ENCODE results near the gene CSMD2. TPM values are rescaled to one million over a fixed set of nuclear protein-coding genes. Genes with fewer than 3 reads are reported as not detected.

CSMD2 gene
- total RNA-seq, 1 donor from 2014 or later: 2.6 TPM

- Histone ChIP-seq H3K9me3 (ENCODE audit: low read depth) (no peaks in the 10 kb centered on the region), H3F3A (ENCODE audit: low read depth) (no peaks in the 10 kb centered on the region), H3K9ac (no peak overlapping the region), H3K4me2 (no peak overlapping the region), H3K4me3 (no peak overlapping the region), H4K20me1 (ENCODE audit: low read depth) (no peaks in the 10 kb centered on the region), H2AFZ (replicated peaks) (no peak overlapping the region), H3K36me3 (no peaks in the 10 kb centered on the region), H3K27me3 (no peaks in the 10 kb centered on the region), H3K4me1 (no peaks in the 10 kb centered on the region), H3K27ac (no peak overlapping the region), H3K79me2 (ENCODE audit: low read depth) (no peaks in the 10 kb centered on the region)
- H3K27ac Mint-ChIP-seq: no peak overlapping the region
- TF ChIP-seq EZH2phosphoT487 (IDR thresholded peaks at IDR 0.05): no peak
- DNase-seq (ENCODE audit: low spot score): no peak
- no peaks in the 10 kb centered on the region for H3K9me3 Mint-ChIP-seq
- no peak overlapping the region for H3K4me3 Mint-ChIP-seq
- peaks cover 8% of the 10 kb centered on the region for H3K27me3 Mint-ChIP-seq (ENCODE audit: insufficient read depth, low read depth)
- H3K4me1 Mint-ChIP-seq: no peaks in the 10 kb centered on the region
- H3K36me3 Mint-ChIP-seq: peaks cover 2% of the 10 kb centered on the region
Measured at GRCh38 chr1:33822396-33822795, 342.6 kb downstream of the CSMD2 start.

- peaks cover 8% of the 10 kb centered on the region for H3K27me3 Mint-ChIP-seq (ENCODE audit: insufficient read depth, low read depth)
- Histone ChIP-seq H3K4me3 (no peak overlapping the region), H2AFZ (replicated peaks) (no peak overlapping the region), H3K4me2 (no peak overlapping the region), H3K36me3 (no peaks in the 10 kb centered on the region), H4K20me1 (ENCODE audit: low read depth) (no peaks in the 10 kb centered on the region), H3K27me3 (no peaks in the 10 kb centered on the region), H3F3A (ENCODE audit: low read depth) (no peaks in the 10 kb centered on the region), H3K9ac (no peak overlapping the region), H3K27ac (no peak overlapping the region), H3K4me1 (no peaks in the 10 kb centered on the region), H3K79me2 (ENCODE audit: low read depth) (no peaks in the 10 kb centered on the region), H3K9me3 (ENCODE audit: low read depth) (no peaks in the 10 kb centered on the region)
- TF ChIP-seq CTCF (IDR thresholded peaks at IDR 0.05) (no peak), EZH2phosphoT487 (IDR thresholded peaks at IDR 0.05) (no peak)
- H3K4me1 Mint-ChIP-seq: no peaks in the 10 kb centered on the region
- no peaks in the 10 kb centered on the region for H3K9me3 Mint-ChIP-seq
- no peak overlapping the region for H3K4me3 Mint-ChIP-seq
- no peak overlapping the region for H3K27ac Mint-ChIP-seq
- DNase-seq (ENCODE audit: low spot score): no peak
- peaks cover 2% of the 10 kb centered on the region for H3K36me3 Mint-ChIP-seq
Measured at GRCh38 chr1:33821291-33821690, 343.7 kb downstream of the CSMD2 start.

GRCh38 chr1:33820804-33821203 lies 344.2 kb downstream of the CSMD2 start:
- Mint-ChIP-seq H3K9me3 (no peaks in the 10 kb centered on the region), H3K27me3 (ENCODE audit: insufficient read depth, low read depth) (peaks cover 5% of the 10 kb centered on the region), H3K4me1 (no peaks in the 10 kb centered on the region), H3K27ac (no peak overlapping the region), H3K4me3 (no peak overlapping the region), H3K36me3 (peaks cover 2% of the 10 kb centered on the region)
- no peak overlapping the region for H3K4me3 ChIP-seq
- no peak overlapping the region for H2AFZ ChIP-seq (replicated peaks)
- H3K4me2 ChIP-seq: no peak overlapping the region
- H3K9me3 ChIP-seq (ENCODE audit: low read depth): no peaks in the 10 kb centered on the region
- H3K36me3 ChIP-seq: no peaks in the 10 kb centered on the region
- H3K4me1 ChIP-seq: no peaks in the 10 kb centered on the region
- no peak for DNase-seq (ENCODE audit: low spot score)
- no peaks in the 10 kb centered on the region for H3F3A ChIP-seq (ENCODE audit: low read depth)
- no peaks in the 10 kb centered on the region for H3K79me2 ChIP-seq (ENCODE audit: low read depth)
- no peak overlapping the region for H3K9ac ChIP-seq
- H3K27me3 ChIP-seq: no peaks in the 10 kb centered on the region
- no peak overlapping the region for H3K27ac ChIP-seq
- H4K20me1 ChIP-seq (ENCODE audit: low read depth): no peaks in the 10 kb centered on the region
- TF ChIP-seq EZH2 (IDR thresholded peaks at IDR 0.05) (no peak), EZH2phosphoT487 (IDR thresholded peaks at IDR 0.05) (no peak), CTCF (IDR thresholded peaks at IDR 0.05) (no peak)

GRCh38 chr1:33819913-33820311 lies 345.1 kb downstream of the CSMD2 start:
- Mint-ChIP-seq H3K36me3 (no peaks in the 10 kb centered on the region), H3K4me3 (no peak overlapping the region), H3K27me3 (ENCODE audit: insufficient read depth, low read depth) (peaks cover 3% of the 10 kb centered on the region), H3K4me1 (no peaks in the 10 kb centered on the region), H3K27ac (no peak overlapping the region), H3K9me3 (no peaks in the 10 kb centered on the region)
- no peaks in the 10 kb centered on the region for H3K4me1 ChIP-seq
- no peak for TF ChIP-seq EZH2phosphoT487 (IDR thresholded peaks at IDR 0.05)
- TF ChIP-seq CTCF (IDR thresholded peaks at IDR 0.05): no peak
- DNase-seq (ENCODE audit: low spot score): no peak
- no peaks in the 10 kb centered on the region for H3F3A ChIP-seq (ENCODE audit: low read depth)
- no peak overlapping the region for H3K4me3 ChIP-seq
- H3K36me3 ChIP-seq: no peaks in the 10 kb centered on the region
- no peaks in the 10 kb centered on the region for H3K79me2 ChIP-seq (ENCODE audit: low read depth)
- no peaks in the 10 kb centered on the region for H3K9me3 ChIP-seq (ENCODE audit: low read depth)
- no peaks in the 10 kb centered on the region for H4K20me1 ChIP-seq (ENCODE audit: low read depth)
- no peak overlapping the region for H3K27ac ChIP-seq
- no peak overlapping the region for H3K4me2 ChIP-seq
- H2AFZ ChIP-seq (replicated peaks): no peak overlapping the region
- H3K9ac ChIP-seq: no peak overlapping the region
- no peaks in the 10 kb centered on the region for H3K27me3 ChIP-seq

All from neural progenitor cell (in vitro differentiated cells).